PC-9 (cell line): Measurements from ENCODE around the gene MAP3K20.

ENCODE experiments used
- EZH2 ChIP-seq: fragments of 200-600 bp; sonication (generic); IDR thresholded peaks from 2 replicates; pipeline ENCODE4 v1.8.0; 2017; ENCODE audit warnings: antibody characterized with exemption, low read depth
- TF ChIP-seq, protein P1 (sequence below): fragments of 200-600 bp; sonication (generic); conservative IDR thresholded peaks from 2 replicates; pipeline ENCODE4 v1.6.1; 2017; ENCODE audit warnings: mixed run types, antibody characterized with exemption, mild to moderate bottlenecking, moderate library complexity

DNA sequence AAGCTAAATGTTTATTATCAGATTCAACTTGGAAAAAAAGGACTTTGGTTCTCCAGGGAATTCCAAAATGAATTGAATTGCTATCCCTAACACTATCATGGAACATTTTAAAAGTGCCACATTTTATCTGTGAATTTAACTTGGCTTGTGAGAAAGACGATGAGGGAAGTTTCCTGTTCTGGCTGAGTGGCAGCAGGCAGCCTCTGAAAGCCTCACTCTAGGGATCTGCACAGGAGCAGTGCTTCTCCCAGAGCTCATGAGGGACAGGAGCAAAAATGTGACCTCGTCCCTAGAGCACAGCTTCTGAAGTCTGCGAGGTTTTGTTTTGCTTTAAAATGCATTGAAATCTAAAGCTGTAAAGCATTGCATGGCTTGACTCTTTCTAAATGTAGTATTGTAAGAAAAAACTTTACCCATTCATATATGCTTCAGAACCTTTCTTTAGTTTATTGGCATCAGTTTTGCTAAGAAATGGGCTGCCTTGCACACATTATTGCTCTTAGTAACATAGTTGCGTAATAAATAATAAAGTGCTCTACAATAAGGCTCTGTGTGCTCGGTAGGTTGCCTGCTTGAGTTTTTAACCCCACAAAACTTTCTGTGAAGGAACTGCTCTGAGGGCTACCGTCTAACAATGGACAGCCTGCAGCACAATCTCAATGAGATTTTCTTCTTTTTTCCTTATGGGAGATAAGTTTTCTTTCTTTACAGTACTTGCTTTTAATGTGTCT is 142.8 kb downstream of the MAP3K20 start:
- TF ChIP-seq, protein P1, sequence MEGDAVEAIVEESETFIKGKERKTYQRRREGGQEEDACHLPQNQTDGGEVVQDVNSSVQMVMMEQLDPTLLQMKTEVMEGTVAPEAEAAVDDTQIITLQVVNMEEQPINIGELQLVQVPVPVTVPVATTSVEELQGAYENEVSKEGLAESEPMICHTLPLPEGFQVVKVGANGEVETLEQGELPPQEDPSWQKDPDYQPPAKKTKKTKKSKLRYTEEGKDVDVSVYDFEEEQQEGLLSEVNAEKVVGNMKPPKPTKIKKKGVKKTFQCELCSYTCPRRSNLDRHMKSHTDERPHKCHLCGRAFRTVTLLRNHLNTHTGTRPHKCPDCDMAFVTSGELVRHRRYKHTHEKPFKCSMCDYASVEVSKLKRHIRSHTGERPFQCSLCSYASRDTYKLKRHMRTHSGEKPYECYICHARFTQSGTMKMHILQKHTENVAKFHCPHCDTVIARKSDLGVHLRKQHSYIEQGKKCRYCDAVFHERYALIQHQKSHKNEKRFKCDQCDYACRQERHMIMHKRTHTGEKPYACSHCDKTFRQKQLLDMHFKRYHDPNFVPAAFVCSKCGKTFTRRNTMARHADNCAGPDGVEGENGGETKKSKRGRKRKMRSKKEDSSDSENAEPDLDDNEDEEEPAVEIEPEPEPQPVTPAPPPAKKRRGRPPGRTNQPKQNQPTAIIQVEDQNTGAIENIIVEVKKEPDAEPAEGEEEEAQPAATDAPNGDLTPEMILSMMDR, result no peak
- TF ChIP-seq EZH2, result no peak
